ENCODE data around the gene ZNF530.

Gene ZNF530

GRCh38 chr19:57651654-57651996 is 51.9 kb downstream of the ZNF530 start:
- no peak overlapping the region for H3K4me3 ChIP-seq
- no peaks in the 10 kb centered on the region for H3K4me1 ChIP-seq
- no peak overlapping the region for H3K27ac ChIP-seq
- peaks cover 0 to 44% (median 19%) of the 10 kb centered on the region in 3 donors for H3K9me3 ChIP-seq
- intact Hi-C loops (cut with DNase I; ENCODE audit: low total_unique reads) = no loop called here
- TF ChIP-seq, protein P1, sequence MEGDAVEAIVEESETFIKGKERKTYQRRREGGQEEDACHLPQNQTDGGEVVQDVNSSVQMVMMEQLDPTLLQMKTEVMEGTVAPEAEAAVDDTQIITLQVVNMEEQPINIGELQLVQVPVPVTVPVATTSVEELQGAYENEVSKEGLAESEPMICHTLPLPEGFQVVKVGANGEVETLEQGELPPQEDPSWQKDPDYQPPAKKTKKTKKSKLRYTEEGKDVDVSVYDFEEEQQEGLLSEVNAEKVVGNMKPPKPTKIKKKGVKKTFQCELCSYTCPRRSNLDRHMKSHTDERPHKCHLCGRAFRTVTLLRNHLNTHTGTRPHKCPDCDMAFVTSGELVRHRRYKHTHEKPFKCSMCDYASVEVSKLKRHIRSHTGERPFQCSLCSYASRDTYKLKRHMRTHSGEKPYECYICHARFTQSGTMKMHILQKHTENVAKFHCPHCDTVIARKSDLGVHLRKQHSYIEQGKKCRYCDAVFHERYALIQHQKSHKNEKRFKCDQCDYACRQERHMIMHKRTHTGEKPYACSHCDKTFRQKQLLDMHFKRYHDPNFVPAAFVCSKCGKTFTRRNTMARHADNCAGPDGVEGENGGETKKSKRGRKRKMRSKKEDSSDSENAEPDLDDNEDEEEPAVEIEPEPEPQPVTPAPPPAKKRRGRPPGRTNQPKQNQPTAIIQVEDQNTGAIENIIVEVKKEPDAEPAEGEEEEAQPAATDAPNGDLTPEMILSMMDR (IDR thresholded peaks at IDR 0.05) = no peak
- no peak for DNase-seq
- no peaks in the 10 kb centered on the region for H3K27me3 ChIP-seq
- no peaks in the 10 kb centered on the region for H3K36me3 ChIP-seq

- H3K36me3 ChIP-seq = no peaks in the 10 kb centered on the region
- peaks cover 0 to 28% (median 14%) of the 10 kb centered on the region in 3 donors for H3K9me3 ChIP-seq
- TF ChIP-seq, protein P1 (IDR thresholded peaks at IDR 0.05) = no peak
- no peaks in the 10 kb centered on the region for H3K4me1 ChIP-seq
- no peak for DNase-seq
- intact Hi-C loops (cut with DNase I; ENCODE audit: low total_unique reads) = no loop called here
- H3K27me3 ChIP-seq = no peaks in the 10 kb centered on the region
- H3K27ac ChIP-seq = no peak overlapping the region
- H3K4me3 ChIP-seq = no peak overlapping the region
These were observed 54.0 kb downstream of the ZNF530 start for GRCh38 chr19:57653689-57654088.

GRCh38 chr19:57655443-57655842 is 55.8 kb downstream of the ZNF530 start:
- no peaks in the 10 kb centered on the region for H3K27me3 ChIP-seq
- H3K9me3 ChIP-seq = peaks cover 0 to 24% (median 14%) of the 10 kb centered on the region in 3 donors
- H3K36me3 ChIP-seq = no peaks in the 10 kb centered on the region
- intact Hi-C loops (cut with DNase I; ENCODE audit: low total_unique reads) = no loop called here
- H3K27ac ChIP-seq = no peak overlapping the region
- H3K4me3 ChIP-seq = no peak overlapping the region
- DNase-seq = no peak
- TF ChIP-seq, protein P1 (IDR thresholded peaks at IDR 0.05) = no peak
- no peaks in the 10 kb centered on the region for H3K4me1 ChIP-seq

- Histone ChIP-seq H3K27me3 (no peaks in the 10 kb centered on the region), H3K4me1 (no peaks in the 10 kb centered on the region), H3K27ac (no peak overlapping the region), H3K9me3 (peaks cover 0 to 18% (median 14%) of the 10 kb centered on the region in 3 donors), H3K4me3 (no peak overlapping the region), H3K36me3 (no peaks in the 10 kb centered on the region)
- DNase-seq = no peak
- TF ChIP-seq, protein P1 (IDR thresholded peaks at IDR 0.05) = no peak
- intact Hi-C loops (cut with DNase I; ENCODE audit: low total_unique reads) = no loop called here
These were observed 56.7 kb downstream of the ZNF530 start for GRCh38 chr19:57656346-57656745.
